GM15510 (cell line): Measurements from ENCODE around the gene SH3GL3.

Source experiments
- POLR2A ChIP-seq: IDR thresholded peaks from 3 replicates; pipeline ENCODE4 v1.6.1; 2011; ENCODE audit warnings: borderline replicate concordance; ENCODE audit not compliant: insufficient read length; ENCODE audit errors: extremely low read depth

SH3GL3 gene, protein sequence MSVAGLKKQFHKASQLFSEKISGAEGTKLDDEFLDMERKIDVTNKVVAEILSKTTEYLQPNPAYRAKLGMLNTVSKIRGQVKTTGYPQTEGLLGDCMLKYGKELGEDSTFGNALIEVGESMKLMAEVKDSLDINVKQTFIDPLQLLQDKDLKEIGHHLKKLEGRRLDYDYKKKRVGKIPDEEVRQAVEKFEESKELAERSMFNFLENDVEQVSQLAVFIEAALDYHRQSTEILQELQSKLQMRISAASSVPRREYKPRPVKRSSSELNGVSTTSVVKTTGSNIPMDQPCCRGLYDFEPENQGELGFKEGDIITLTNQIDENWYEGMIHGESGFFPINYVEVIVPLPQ

DNA sequence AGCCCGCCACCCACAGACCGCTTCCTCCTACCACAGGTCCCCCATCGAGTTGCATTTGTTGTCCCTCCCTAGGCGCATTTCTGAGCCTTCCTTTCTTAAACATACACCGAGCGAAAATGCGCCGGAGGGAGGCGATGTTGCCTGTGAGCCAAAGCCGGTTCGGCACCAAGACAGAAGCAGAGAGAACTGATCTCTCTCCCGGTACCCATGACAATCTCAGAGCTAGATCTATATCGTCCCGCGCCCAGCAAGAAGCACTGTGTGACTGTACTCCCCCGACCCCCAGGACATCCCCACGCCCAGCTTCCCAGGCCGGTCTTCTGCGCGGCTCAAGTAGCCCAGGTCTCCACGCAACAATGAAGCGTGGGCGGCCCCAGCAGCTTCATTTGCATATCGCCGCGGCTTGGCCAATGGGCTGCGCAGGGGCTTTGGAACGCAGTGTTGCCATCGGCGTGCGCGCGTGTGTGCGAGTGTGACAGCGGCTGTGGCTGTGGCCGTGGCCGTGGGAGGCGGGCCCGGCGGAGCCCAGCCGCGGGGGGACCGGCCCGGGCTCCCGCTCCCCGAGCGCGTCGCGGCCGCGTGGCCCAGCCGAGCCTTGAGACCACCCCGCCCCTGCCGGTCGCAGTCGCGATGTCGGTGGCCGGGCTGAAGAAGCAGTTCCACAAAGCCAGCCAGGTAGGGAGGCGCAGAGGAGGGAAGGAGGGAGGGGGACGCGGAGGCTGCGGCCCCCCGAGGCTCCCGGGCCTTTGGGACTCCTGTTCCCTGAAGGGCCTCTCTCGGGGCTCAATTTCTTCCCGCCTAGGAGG, at the start of gene SH3GL3:
SH3GL3 (plus strand) TSS at position 438 of the 806 bp plus-strand sequence; CDS start at position 631, 193 bp downstream.
- TF ChIP-seq POLR2A, result no peak

GRCh38 chr15:83398626-83399025, 48.5 kb upstream of the SH3GL3 start:
- no peak for TF ChIP-seq POLR2A

- TF ChIP-seq POLR2A, result no peak
These were observed 43.0 kb upstream of the SH3GL3 start for GRCh38 chr15:83404121-83404520.

GRCh38 chr15:83410532-83410931, 36.6 kb upstream of the SH3GL3 start:
- TF ChIP-seq POLR2A, result no peak

DNA sequence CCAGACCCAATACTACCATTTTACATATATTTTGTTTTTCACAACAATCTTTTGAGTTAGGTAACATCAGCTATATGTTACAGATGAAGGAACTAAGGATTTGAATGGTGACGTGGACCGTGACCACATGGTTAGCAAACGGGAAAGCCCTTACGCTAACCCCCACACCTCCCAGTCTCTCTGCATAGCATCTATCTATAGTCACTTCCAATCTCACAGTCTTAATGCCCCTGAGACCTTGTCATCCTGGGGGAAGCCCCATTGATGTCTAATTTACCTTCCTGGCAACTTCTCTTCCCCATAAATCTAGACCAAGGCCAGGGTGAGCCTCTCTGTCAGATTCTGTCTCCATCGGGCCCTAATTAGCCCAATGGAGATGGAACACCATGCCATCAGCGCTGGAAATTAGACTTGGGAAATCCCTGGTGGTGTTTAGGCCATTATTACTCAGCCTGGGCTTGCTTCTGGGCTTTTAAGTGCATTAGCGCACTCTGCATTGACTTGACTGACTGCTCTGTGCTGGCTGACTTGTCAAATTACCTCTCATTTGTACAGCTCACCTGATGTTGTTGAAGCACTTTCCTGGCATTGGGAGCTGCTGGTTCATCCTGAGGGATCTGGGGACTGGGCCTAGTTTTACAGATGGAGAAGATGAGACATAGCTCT, 34.0 kb upstream of the SH3GL3 start:
- no peak for TF ChIP-seq POLR2A

GRCh38 chr15:83422081-83422480, 25.1 kb upstream of the SH3GL3 start:
- TF ChIP-seq POLR2A, result no peak

DNA sequence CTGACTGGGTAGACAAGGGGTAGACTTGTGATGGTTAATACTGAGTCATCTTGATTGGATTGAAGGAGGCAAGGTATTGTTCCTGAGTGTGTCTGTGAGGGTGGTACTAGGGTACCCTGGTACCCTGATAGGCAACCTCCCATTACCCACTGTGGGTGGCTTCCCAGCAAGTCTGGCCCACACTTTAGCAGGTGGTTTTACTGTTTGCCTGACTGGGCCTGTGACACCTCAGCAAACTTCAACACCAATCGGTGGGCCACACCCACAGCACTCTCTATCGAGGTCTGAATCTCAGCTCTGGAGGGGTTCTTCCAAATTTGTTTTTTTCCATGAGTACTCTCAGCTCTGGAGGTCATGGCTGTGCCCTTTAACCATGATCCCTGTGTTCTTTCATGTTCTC, 24.6 kb upstream of the SH3GL3 start:
- no peak for TF ChIP-seq POLR2A

GRCh38 chr15:83424101-83424500, 23.0 kb upstream of the SH3GL3 start:
- no peak for TF ChIP-seq POLR2A

GRCh38 chr15:83430441-83430840, 16.7 kb upstream of the SH3GL3 start:
- no peak for TF ChIP-seq POLR2A

DNA sequence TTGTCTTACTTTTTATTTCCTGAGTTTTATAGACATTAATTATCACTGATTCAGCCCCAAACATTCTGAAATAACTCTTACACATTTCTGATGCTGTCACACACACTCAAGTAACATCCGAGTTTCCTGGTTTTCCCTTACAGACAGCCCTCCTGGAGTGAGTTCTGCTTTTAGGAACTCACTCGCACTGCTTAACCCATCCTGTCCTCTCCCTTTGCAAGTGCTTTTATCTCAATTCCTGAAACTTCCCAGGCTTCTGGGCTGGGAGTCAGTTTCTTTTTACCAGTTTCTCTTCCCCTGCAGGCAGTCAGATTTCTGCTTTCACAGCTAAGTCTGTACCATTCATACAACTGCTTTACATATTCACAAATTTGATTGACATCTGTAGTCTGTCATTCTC, 15.6 kb upstream of the SH3GL3 start:
- no peak for TF ChIP-seq POLR2A

DNA sequence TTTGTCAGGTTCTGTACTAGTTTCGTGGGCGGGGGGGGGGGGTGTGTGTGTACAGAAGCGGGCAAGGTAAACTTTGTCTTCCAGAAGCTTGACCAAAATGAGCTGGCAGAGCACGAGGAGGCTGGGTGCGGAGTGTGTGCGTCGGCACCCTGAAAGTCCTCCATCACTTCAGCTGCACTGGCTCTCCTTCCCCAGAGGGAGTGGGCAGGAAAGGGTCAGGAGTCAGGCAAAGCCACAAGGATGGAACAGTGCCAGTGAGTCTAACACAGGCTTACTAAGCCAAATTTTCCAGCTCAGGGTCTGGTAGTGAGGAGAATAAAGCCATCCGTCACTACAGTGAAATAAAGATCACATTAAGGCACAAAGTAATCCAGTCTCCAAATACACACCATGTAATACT, 11.9 kb upstream of the SH3GL3 start:
- no peak for TF ChIP-seq POLR2A

DNA sequence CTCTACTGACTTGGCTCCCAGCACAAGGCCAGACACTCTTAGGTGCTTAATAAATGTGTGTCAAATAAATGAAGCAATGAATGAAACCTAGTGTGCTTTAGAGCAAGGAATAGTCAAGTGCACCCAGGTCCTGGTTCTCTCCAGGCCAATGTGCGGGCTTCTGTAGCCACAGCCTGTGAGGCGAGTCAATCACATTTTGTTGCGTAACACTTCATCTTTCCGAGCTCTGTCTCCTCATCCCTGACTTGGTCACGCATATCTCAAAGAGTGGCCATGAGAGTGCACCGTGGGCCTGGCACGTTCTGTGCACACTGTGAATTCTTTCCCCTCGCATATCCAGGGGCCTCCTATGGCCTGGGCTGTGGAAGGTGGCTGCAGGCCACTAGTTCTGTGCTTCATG, 11.4 kb upstream of the SH3GL3 start:
- TF ChIP-seq POLR2A, result no peak

DNA sequence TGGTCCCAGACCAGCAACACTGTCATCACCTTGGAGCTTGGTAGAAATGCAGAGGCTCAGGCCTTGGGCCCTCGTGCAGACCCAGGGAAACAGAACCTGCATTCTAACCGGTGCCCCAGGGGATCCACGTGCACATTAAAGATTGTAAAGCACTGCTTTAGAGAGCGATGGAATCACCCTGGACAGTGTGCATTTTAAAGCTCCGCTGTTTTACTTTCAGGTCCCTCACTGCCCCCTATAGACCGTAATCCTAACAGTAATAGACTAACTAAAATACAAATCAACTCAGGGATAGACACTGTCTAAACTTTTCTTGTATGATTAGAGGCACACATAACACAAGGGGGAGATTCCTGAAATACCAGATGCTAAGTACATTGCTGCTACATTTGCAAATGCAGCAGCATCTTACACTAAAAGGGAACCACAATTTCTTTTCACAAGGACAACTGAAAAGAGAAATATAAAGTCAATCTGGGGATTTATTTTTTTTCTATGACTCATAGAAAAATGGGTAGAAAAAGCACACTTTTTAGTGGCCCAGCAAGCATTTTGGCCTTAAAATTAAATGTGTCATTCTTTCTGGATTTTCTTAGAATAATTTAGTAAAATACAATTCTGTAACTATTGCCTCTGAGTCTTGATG, 10.5 kb upstream of the SH3GL3 start:
- no peak for TF ChIP-seq POLR2A

- TF ChIP-seq POLR2A, result no peak
These were observed 3.9 kb upstream of the SH3GL3 start for GRCh38 chr15:83443076-83443847.
